Measurements from ENCODE around the gene NEURL1. TPM values are rescaled to one million over a fixed set of nuclear protein-coding genes. Genes with fewer than 3 reads are reported as not detected.
"Not testable (repeated sequence)": the region's sequence is repeated elsewhere in the genome, so short reads cannot be mapped to it uniquely, and the experiment has no call there.

Gene NEURL1
- total RNA-seq, 2 donors from 2014 or later: 2.5 to 3.5 TPM

- no peak overlapping the region for H3K27ac Mint-ChIP-seq
- ATAC-seq (replicated peaks in 1 of 2) (no peak), DNase-seq (no peak)
- H3K4me3 Mint-ChIP-seq: no peak overlapping the region
- no peaks in the 10 kb centered on the region for H3K9me3 Mint-ChIP-seq
- peaks cover 8% of the 10 kb centered on the region for H3K27me3 Mint-ChIP-seq (ENCODE audit: low read depth)
- H3K4me1 Mint-ChIP-seq (ENCODE audit: low read depth): peaks cover 32% of the 10 kb centered on the region
- no peaks in the 10 kb centered on the region for H3K36me3 Mint-ChIP-seq (ENCODE audit: insufficient read depth in 2 of 2)
These were observed 24.3 kb upstream of the NEURL1 start for GRCh38 chr10:103469201-103469600.

- Mint-ChIP-seq H3K27me3 (ENCODE audit: low read depth) (peaks cover 8% of the 10 kb centered on the region), H3K27ac (peak overlapping the region; percentile 34), H3K9me3 (no peaks in the 10 kb centered on the region), H3K36me3 (ENCODE audit: insufficient read depth in 2 of 2) (no peaks in the 10 kb centered on the region), H3K4me3 (peak overlapping the region; percentile 56 to 74), H3K4me1 (ENCODE audit: low read depth) (peaks cover 34% of the 10 kb centered on the region)
- DNase-seq: peak; percentile 68 to 73
- ATAC-seq (replicated peaks in 1 of 2): peak; percentile 92
These were observed 22.5 kb upstream of the NEURL1 start for GRCh38 chr10:103470761-103471653.

- peak overlapping the region; percentile 34 for H3K27ac Mint-ChIP-seq
- peaks cover 35% of the 10 kb centered on the region for H3K4me1 Mint-ChIP-seq (ENCODE audit: low read depth)
- H3K9me3 Mint-ChIP-seq: no peaks in the 10 kb centered on the region
- DNase-seq: no peak
- H3K36me3 Mint-ChIP-seq (ENCODE audit: insufficient read depth in 2 of 2): no peaks in the 10 kb centered on the region
- H3K27me3 Mint-ChIP-seq (ENCODE audit: low read depth): peaks cover 8% of the 10 kb centered on the region
- peak overlapping the region; percentile 38 to 74 for H3K4me3 Mint-ChIP-seq
- no peak for ATAC-seq (replicated peaks in 1 of 2)
These were observed 21.5 kb upstream of the NEURL1 start for GRCh38 chr10:103472005-103472404.

- Mint-ChIP-seq H3K4me1 (ENCODE audit: low read depth) (peaks cover 35% of the 10 kb centered on the region), H3K9me3 (no peaks in the 10 kb centered on the region), H3K27ac (no peak overlapping the region), H3K36me3 (ENCODE audit: insufficient read depth in 2 of 2) (no peaks in the 10 kb centered on the region), H3K27me3 (ENCODE audit: low read depth) (peaks cover 8% of the 10 kb centered on the region), H3K4me3 (no peak overlapping the region)
- ATAC-seq (replicated peaks in 1 of 2) (no peak), DNase-seq (no peak)
These were observed 20.2 kb upstream of the NEURL1 start for GRCh38 chr10:103473261-103473671.

GRCh38 chr10:103474077-103474476 is 19.4 kb upstream of the NEURL1 start:
- Mint-ChIP-seq H3K4me1 (ENCODE audit: low read depth) (peaks cover 35% of the 10 kb centered on the region), H3K27ac (no peak overlapping the region), H3K9me3 (no peaks in the 10 kb centered on the region), H3K4me3 (no peak overlapping the region), H3K27me3 (ENCODE audit: low read depth) (peaks cover 8% of the 10 kb centered on the region), H3K36me3 (ENCODE audit: insufficient read depth in 2 of 2) (no peaks in the 10 kb centered on the region)
- DNase-seq (no peak), ATAC-seq (replicated peaks in 1 of 2) (no peak)

- peaks cover 32% of the 10 kb centered on the region for H3K4me1 Mint-ChIP-seq (ENCODE audit: low read depth)
- ATAC-seq (replicated peaks in 1 of 2) (no peak), DNase-seq (no peak)
- H3K36me3 Mint-ChIP-seq (ENCODE audit: insufficient read depth in 2 of 2): no peaks in the 10 kb centered on the region
- H3K9me3 Mint-ChIP-seq: no peaks in the 10 kb centered on the region
- H3K4me3 Mint-ChIP-seq: no peak overlapping the region
- peaks cover 3% of the 10 kb centered on the region for H3K27me3 Mint-ChIP-seq (ENCODE audit: low read depth)
- H3K27ac Mint-ChIP-seq: no peak overlapping the region
These were observed 18.1 kb upstream of the NEURL1 start for GRCh38 chr10:103475437-103475836.

- Mint-ChIP-seq H3K9me3 (no peaks in the 10 kb centered on the region), H3K4me1 (ENCODE audit: low read depth) (peaks cover 24% of the 10 kb centered on the region), H3K36me3 (ENCODE audit: insufficient read depth in 2 of 2) (no peaks in the 10 kb centered on the region), H3K27me3 (ENCODE audit: low read depth) (no peaks in the 10 kb centered on the region), H3K4me3 (no peak overlapping the region), H3K27ac (peak overlapping the region; percentile 23)
- peak; percentile 50 to 72 for ATAC-seq (replicated peaks in 1 of 2)
- peak; percentile 17 to 51 for DNase-seq
These were observed 17.3 kb upstream of the NEURL1 start for GRCh38 chr10:103476046-103476768.

GRCh38 chr10:103478671-103479070 is 14.8 kb upstream of the NEURL1 start:
- ATAC-seq (replicated peaks in 1 of 2): no peak
- Mint-ChIP-seq H3K27me3 (ENCODE audit: low read depth) (no peaks in the 10 kb centered on the region), H3K9me3 (no peaks in the 10 kb centered on the region), H3K4me3 (no peak overlapping the region), H3K27ac (no peak overlapping the region), H3K36me3 (ENCODE audit: insufficient read depth in 2 of 2) (no peaks in the 10 kb centered on the region), H3K4me1 (ENCODE audit: low read depth) (peaks cover 9% of the 10 kb centered on the region)
- DNase-seq: no peak

- no peak for ATAC-seq (replicated peaks in 1 of 2)
- no peaks in the 10 kb centered on the region for H3K36me3 Mint-ChIP-seq (ENCODE audit: insufficient read depth in 2 of 2)
- peaks cover 9% of the 10 kb centered on the region for H3K4me1 Mint-ChIP-seq (ENCODE audit: low read depth)
- DNase-seq: no peak
- no peaks in the 10 kb centered on the region for H3K9me3 Mint-ChIP-seq
- H3K4me3 Mint-ChIP-seq: no peak within 1 kb of the TSS
- H3K27me3 Mint-ChIP-seq (ENCODE audit: low read depth): no peaks in the 10 kb centered on the region
- H3K27ac Mint-ChIP-seq: no peak within 1 kb of the TSS
These were observed 14.4 kb upstream of the NEURL1 start, which contains the start of gene CALHM3 for GRCh38 chr10:103479135-103479534. Gene CALHM3 (minus strand): TSS chr10:103479240. CDS start chr10:103479032, 208 bp downstream.

- Mint-ChIP-seq H3K4me1 (ENCODE audit: low read depth) (peaks cover 9% of the 10 kb centered on the region), H3K4me3 (no peak overlapping the region), H3K9me3 (no peaks in the 10 kb centered on the region), H3K27me3 (ENCODE audit: low read depth) (no peaks in the 10 kb centered on the region), H3K27ac (no peak overlapping the region), H3K36me3 (ENCODE audit: insufficient read depth in 2 of 2) (no peaks in the 10 kb centered on the region)
- ATAC-seq (replicated peaks in 1 of 2) (no peak), DNase-seq (no peak)
These were observed 13.0 kb upstream of the NEURL1 start for GRCh38 chr10:103480521-103480920.

- H3K4me3 Mint-ChIP-seq: no peak overlapping the region
- no peaks in the 10 kb centered on the region for H3K27me3 Mint-ChIP-seq (ENCODE audit: low read depth)
These were observed 11.5 kb upstream of the NEURL1 start for GRCh38 chr10:103481974-103482531.

GRCh38 chr10:103486635-103487409 is 6.7 kb upstream of the NEURL1 start:
- not testable (repeated sequence) for H3K27ac Mint-ChIP-seq; H3K9me3 Mint-ChIP-seq; H3K4me3 Mint-ChIP-seq; H3K27me3 Mint-ChIP-seq (ENCODE audit: low read depth); DNase-seq; H3K36me3 Mint-ChIP-seq (ENCODE audit: insufficient read depth in 2 of 2); ATAC-seq (replicated peaks in 1 of 2)
- H3K4me1 Mint-ChIP-seq (ENCODE audit: low read depth): peaks cover 19% of the 10 kb centered on the region

More at GRCh38 chr10:103481974-103482531, 11.5 kb upstream of the NEURL1 start:
- no peak overlapping the region for H3K27ac Mint-ChIP-seq
- DNase-seq: peak; percentile 29 to 43
- no peaks in the 10 kb centered on the region for H3K4me1 Mint-ChIP-seq (ENCODE audit: low read depth)
- H3K36me3 Mint-ChIP-seq (ENCODE audit: insufficient read depth in 2 of 2): no peaks in the 10 kb centered on the region
- H3K9me3 Mint-ChIP-seq: no peaks in the 10 kb centered on the region
- ATAC-seq (replicated peaks in 1 of 2): peak; percentile 79

Data from activated T-cell treated with anti-CD3 and anti-CD28 coated beads, Interleukin-2, amount 50 U/mL, for 72 hours (primary cell).